Measurements from ENCODE around the gene TBC1D32. TPM values are rescaled to one million over a fixed set of nuclear protein-coding genes. Genes with fewer than 3 reads are reported as not detected.
"Not testable (repeated sequence)": the region's sequence is repeated elsewhere in the genome, so short reads cannot be mapped to it uniquely, and the experiment has no call there.

Gene TBC1D32
- total RNA-seq, result 0.75 TPM

GRCh38 chr6:121334299-121335086 lies at the start of gene TBC1D32:
TSS of gene TBC1D32 (minus strand) at chr6:121334480. CDS start at chr6:121334430, 50 bp downstream.
- ATAC-seq (peak; percentile 98), DNase-seq (ENCODE audit: low spot score) (peak; percentile 96)

DNA sequence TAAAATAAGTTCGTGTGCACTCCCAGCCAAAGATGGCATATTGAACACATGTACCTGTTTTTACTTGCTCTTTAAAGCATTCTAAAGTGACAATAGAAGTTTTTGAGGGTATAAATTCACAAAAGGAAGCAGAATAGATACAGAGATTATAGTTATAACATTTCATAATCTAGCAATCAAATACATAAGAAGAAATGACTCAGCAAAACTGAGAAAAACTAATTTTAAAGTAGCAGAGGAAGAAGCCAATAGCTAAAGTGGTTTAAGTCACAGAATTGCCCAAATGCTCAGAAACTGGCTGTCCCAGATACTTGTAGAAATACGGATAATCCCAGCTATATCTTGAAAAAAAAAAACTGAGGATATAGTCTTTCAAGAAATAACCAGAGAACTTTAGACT lies 49.2 kb upstream of the TBC1D32 start:
- ATAC-seq (no peak), DNase-seq (ENCODE audit: low spot score) (no peak)

- no peak for ATAC-seq
- DNase-seq (ENCODE audit: low spot score), result no peak
These were observed 48.3 kb upstream of the TBC1D32 start for GRCh38 chr6:121382467-121383121.

DNA sequence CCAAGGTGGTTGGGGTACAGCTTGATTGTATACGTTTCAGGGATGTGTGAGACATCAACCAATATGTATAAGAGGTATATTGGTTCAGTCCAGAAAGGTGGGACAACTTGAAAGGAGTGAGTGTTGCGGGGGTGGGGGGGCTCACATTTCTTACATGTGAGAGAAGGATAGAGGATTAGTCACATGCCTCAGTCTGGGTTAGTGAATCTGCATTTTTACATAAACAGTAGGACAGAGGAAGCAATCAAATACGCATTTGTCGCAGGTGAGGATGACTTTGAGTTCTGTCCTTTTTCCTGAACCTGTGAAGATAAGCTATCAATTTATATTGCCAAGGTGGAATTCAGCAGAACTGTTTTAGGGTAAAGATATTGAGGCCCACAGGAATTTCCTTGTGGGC lies 42.1 kb upstream of the TBC1D32 start:
- DNase-seq (ENCODE audit: low spot score), result no peak
- ATAC-seq, result no peak

- not testable (repeated sequence) for DNase-seq (ENCODE audit: low spot score); ATAC-seq
These were observed 39.9 kb upstream of the TBC1D32 start for GRCh38 chr6:121374219-121374618.

GRCh38 chr6:121365536-121366521 lies 31.5 kb upstream of the TBC1D32 start:
- DNase-seq (ENCODE audit: low spot score), result no peak

DNA sequence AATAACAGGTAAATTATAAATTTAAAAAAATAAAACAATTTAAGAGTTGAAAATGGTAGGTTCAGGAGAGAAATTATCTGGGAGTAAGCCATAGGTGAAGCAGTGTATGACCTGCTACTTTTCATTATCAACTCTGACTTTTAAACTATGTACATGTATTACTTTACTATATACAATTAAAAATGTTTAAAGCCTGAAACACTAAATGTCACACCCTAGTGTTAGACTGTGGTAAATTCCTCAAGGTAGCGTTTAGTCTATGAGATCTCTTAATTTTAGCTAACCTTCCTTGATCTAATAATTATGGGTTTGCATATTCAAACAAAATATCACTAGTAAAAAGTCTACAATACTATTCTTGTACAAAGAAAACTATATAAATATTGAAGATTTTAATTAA lies 22.3 kb upstream of the TBC1D32 start:
- no peak for ATAC-seq
- no peak for DNase-seq (ENCODE audit: low spot score)

More at GRCh38 chr6:121365536-121366521, 31.5 kb upstream of the TBC1D32 start:
- no peak for ATAC-seq

GRCh38 chr6:121354764-121355163 lies 20.5 kb upstream of the TBC1D32 start:
- ATAC-seq, result no peak

GRCh38 chr6:121352941-121353340 lies 18.7 kb upstream of the TBC1D32 start:
- no peak for ATAC-seq
- DNase-seq (ENCODE audit: low spot score), result no peak

More at GRCh38 chr6:121354764-121355163, 20.5 kb upstream of the TBC1D32 start:
- no peak for DNase-seq (ENCODE audit: low spot score)

GRCh38 chr6:121351916-121352315 lies 17.6 kb upstream of the TBC1D32 start:
- no peak for DNase-seq (ENCODE audit: low spot score)
- no peak for ATAC-seq

- ATAC-seq, result no peak
- no peak for DNase-seq (ENCODE audit: low spot score)
These were observed 15.3 kb upstream of the TBC1D32 start for GRCh38 chr6:121349596-121349995.

DNA sequence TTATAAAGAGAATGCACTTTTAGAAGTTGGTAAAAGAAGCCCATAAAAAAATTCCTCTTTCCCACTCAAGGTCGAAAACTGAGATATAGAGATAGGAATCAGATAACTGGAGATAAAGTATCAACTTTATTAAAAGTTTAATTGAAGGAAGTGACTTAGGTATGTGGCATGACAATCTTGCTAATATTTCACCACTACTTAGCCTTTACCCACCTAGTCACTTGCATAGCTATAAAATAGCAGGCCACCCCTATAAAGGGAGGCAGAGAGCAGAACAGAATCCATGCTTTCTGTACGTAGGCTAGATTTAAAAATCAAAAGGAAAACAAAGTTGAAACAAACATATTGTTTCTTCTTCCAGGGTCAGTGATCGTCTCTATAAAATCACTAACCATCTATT lies 13.2 kb upstream of the TBC1D32 start:
- DNase-seq (ENCODE audit: low spot score), result no peak
- ATAC-seq, result no peak

DNA sequence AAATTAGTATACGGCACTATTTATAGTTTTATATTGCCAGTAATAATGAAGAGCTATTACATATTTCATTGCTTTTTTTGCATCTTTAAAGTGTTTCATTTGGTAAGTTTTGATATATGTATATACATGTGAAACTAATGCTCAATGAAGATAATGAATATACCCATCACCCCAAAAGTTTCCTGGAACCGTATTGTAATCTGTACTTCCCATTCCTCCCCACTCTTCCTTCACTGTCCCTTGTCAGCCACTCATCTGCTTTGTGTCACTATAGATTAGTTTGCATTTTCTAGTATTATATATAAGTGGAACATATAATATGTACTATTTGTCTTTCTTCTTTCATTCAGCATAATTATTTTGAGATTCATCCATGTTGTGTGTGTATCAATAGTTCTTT lies 10.3 kb upstream of the TBC1D32 start:
- ATAC-seq (no peak), DNase-seq (ENCODE audit: low spot score) (no peak)

- no peak for DNase-seq (ENCODE audit: low spot score)
- ATAC-seq, result no peak
These were observed 5.5 kb upstream of the TBC1D32 start for GRCh38 chr6:121339639-121340226.

DNA sequence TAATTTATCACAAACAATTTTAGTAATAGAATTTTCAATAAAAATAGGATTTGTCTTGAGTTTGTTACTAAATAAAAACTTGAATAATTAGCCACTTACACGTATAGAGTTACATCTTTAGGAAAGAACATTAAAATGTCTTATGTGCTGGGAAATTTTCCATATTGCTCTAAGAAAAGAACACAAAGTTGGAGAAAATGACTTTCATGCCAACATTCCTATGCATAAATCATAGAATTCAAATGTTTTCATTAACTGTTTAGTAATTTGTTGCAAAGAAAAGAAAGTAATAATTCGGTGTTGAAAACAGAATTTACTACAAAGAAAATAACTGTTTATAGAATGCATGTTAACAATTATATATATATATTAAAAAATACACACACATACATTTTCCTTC lies 4.7 kb upstream of the TBC1D32 start:
- ATAC-seq (no peak), DNase-seq (ENCODE audit: low spot score) (no peak)

DNA sequence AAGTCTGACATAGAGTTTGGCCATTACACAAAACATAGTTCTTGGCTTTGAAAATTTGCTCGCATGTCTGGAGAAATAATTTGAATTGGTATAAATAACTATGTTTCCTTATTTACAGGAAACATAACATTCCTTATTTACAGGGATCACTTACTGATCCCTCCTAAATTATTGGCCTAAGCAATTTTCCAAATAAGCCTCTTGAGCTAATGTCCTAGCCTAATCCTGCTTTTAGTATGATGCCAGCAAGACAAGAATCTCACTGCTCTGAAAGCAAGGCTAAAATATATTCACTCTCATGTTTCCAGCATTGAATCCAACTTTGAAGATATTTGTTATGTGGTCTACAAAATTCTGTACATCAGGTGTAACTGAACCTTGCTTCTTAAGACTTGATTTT lies 4.1 kb upstream of the TBC1D32 start:
- ATAC-seq (no peak), DNase-seq (ENCODE audit: low spot score) (no peak)

- DNase-seq (ENCODE audit: low spot score), result no peak
- ATAC-seq, result no peak
These were observed 1.1 kb upstream of the TBC1D32 start for GRCh38 chr6:121335087-121336008.

- not testable (repeated sequence) for DNase-seq (ENCODE audit: low spot score)
These were observed 586 bp downstream of the TBC1D32 start for GRCh38 chr6:121333694-121334093.

GRCh38 chr6:121333196-121333595 lies 1.1 kb downstream of the TBC1D32 start:
- ATAC-seq, result no peak
- no peak for DNase-seq (ENCODE audit: low spot score)

More at GRCh38 chr6:121333694-121334093, 586 bp downstream of the TBC1D32 start:
- not testable (repeated sequence) for ATAC-seq

- ATAC-seq, result no peak
These were observed 3.8 kb downstream of the TBC1D32 start for GRCh38 chr6:121330516-121330915.

More at GRCh38 chr6:121330516-121330915, 3.8 kb downstream of the TBC1D32 start:
- no peak for DNase-seq (ENCODE audit: low spot score)
